ENCODE results near the gene REELD1. TPM values are rescaled to one million over a fixed set of nuclear protein-coding genes. Genes with fewer than 3 reads are reported as not detected.

The REELD1 gene
- total RNA-seq, 1 experiment from 2014 or later: 0.14 TPM

DNA sequence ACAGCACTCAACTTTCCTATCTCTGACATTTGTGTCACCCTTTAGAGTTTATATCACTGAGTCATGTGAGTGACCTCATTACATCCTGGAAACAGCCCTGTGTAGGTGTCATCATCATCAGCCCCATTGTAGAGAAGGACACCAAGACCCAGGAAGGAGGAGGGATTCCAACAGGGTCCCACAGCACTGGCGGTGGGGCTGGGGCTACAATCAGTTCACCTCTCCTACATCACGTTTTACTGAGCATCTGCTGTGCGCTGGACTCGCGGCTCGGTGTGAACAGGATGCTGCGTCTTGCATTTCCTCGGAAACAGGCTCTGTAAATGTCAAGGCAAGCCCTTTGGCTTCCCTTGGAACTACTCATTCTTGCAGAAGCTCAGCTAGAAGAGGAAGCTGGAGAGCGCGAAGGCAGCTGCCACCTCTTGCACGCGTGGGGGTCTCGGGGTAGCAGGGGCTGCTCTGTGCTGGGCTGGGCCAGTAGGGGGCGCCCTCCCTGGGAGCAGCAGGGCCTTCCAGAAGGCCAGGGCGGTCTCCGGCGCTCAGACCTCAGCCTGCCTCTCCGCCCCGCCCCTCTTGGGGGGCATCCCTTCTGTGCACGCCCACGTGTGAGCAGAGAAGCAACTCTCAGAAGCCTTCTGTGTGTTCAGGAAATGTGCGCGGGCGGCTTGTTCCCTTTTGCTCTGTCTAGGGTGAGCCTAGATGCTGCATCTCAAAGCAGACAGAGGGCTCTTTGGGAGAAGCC is 29.0 kb downstream of the REELD1 start:
- Histone ChIP-seq H3K36me3 (replicated peaks; ENCODE audit: control insufficient read depth, insufficient read depth, low read length) (no peaks in the 10 kb centered on the region), H3K27me3 (ENCODE audit: control insufficient read depth, insufficient read depth, low read length) (no peaks in the 10 kb centered on the region), H3K4me3 (ENCODE audit: insufficient read depth, low read depth, low read length) (no peak overlapping the region)
- peak; percentile 93 for DNase-seq

DNA sequence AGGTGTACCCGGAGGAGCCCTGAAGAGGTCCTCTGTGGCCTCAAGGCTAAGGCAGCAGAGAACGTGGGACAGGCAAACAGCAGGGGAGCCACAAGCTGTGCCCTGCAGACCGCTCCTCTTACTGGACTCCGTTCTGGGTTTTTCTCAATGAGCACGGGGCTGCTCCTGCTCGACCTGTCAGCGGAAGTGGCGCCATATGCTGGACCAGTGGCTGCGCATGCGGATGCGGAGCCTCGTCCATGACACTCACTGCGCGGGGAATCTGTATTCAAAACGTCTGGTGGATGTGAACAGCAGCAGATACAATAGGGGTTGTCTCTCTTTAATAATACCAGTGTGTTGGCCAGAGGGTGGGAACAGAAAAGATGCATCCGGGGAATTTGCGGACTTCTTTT is 29.5 kb downstream of the REELD1 start:
- no peak for DNase-seq
- H3K4me3 ChIP-seq (ENCODE audit: insufficient read depth, low read depth, low read length): no peak overlapping the region
- H3K27me3 ChIP-seq (ENCODE audit: control insufficient read depth, insufficient read depth, low read length): no peaks in the 10 kb centered on the region
- H3K36me3 ChIP-seq (replicated peaks; ENCODE audit: control insufficient read depth, insufficient read depth, low read length): no peaks in the 10 kb centered on the region

DNA sequence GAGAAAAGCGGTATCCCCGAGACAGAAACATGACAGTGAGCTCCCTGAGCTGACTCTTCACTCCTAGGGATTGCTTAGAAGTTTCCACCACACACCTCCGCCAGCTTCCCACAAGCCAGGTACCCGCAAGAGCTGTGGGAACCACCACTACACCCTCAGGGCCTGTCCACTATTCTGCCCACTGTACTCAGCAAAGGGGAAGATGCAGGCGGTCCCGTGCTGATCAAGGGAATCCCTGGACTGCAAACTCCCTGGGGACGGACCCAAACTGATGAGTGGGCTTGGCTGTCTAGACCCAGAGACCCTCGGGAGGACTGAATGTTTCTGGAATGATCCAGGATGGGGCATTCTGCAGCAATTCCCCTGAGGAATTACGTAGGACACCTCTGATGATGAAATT is 30.2 kb downstream of the REELD1 start:
- Histone ChIP-seq H3K27me3 (ENCODE audit: control insufficient read depth, insufficient read depth, low read length) (no peaks in the 10 kb centered on the region), H3K4me3 (ENCODE audit: insufficient read depth, low read depth, low read length) (no peak overlapping the region), H3K36me3 (replicated peaks; ENCODE audit: control insufficient read depth, insufficient read depth, low read length) (no peaks in the 10 kb centered on the region)
- DNase-seq: no peak

DNA sequence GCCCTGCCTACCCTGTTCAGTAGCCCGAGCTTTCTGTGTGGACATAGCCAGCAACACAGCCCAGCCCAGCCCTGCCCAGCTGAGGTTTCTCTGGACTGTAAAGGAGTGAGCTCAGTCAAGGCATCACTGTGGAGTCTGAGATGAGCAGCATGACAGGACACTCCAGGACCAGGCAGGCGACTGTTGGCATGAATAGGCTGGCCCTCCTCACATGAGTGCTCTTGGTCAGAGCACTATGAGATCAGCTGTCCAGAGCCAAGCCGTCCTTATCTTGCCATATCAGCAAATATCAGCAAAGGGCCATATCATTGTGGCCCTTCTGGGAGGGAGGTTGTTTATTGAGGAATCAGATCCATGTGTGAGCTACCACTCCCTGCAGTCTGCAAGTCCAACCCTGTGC is 30.9 kb downstream of the REELD1 start:
- Histone ChIP-seq H3K27me3 (ENCODE audit: control insufficient read depth, insufficient read depth, low read length) (no peaks in the 10 kb centered on the region), H3K4me3 (ENCODE audit: insufficient read depth, low read depth, low read length) (no peak overlapping the region), H3K36me3 (replicated peaks; ENCODE audit: control insufficient read depth, insufficient read depth, low read length) (no peaks in the 10 kb centered on the region)
- no peak for DNase-seq

DNA sequence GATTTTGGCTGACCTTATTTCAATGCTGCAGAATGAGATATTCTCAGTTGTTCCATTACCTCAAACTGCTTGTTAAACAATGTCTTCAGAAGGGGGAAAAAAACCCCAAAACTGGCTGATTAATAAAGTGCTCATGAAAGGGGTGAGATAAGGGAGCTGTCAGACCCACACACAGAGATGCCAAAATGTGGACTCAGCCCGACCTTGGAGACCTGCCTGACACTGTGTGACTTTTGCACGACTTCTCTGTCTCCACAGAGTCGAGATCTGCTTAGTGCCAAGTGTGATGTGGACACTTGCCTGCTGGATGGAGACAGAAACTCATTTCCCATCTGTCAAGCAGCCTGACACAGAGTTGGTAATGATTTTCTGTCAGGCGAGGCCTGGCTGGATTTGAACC is 31.5 kb downstream of the REELD1 start:
- H3K36me3 ChIP-seq (replicated peaks; ENCODE audit: control insufficient read depth, insufficient read depth, low read length): no peaks in the 10 kb centered on the region
- no peak for DNase-seq

DNA sequence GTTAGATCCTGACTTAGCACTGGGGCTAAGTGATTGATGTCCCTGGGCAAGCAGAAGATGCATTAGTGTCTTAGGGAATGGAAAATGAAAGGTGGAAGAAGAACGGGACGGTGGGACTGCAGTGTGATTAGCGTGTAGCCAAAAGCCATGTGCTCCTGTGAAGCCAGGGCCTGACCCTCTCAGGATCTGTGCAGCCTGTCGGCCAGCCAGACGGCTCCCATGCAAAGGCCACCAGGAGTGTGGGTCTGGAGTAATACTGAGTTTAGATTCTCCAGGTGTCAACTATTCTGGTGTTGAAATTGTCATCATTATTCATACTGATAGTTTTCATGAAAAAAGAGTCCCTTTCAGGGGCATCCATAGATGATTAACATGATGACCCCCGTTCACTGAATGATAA is 32.0 kb downstream of the REELD1 start:
- H3K4me3 ChIP-seq (ENCODE audit: insufficient read depth, low read depth, low read length): no peak overlapping the region
- no peaks in the 10 kb centered on the region for H3K27me3 ChIP-seq (ENCODE audit: control insufficient read depth, insufficient read depth, low read length)
- H3K36me3 ChIP-seq (replicated peaks; ENCODE audit: control insufficient read depth, insufficient read depth, low read length): no peaks in the 10 kb centered on the region
- DNase-seq: no peak

More for the DNA sequence above, 31.5 kb downstream of the REELD1 start:
- H3K4me3 ChIP-seq (ENCODE audit: insufficient read depth, low read depth, low read length): no peak overlapping the region
- H3K27me3 ChIP-seq (ENCODE audit: control insufficient read depth, insufficient read depth, low read length): no peaks in the 10 kb centered on the region

DNA sequence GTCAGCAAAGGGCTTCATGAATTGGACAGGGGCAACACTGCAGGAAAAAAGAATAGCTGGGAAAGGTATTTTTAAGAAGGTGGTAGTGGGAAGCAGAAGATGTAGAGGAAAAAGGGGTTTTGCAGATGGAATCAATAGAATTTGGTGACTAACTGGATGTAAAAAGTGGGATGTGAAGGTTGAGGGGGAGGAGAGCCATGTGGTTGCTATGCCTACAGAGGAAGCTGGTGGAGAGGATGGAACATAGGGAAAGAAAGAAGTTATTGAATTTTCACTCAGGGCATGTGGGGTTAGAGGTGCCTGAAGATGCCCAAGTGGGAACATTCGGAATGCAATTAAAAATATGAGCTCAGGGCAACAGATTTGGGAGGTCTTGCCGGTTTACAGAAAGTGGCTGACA is 33.0 kb downstream of the REELD1 start:
- Histone ChIP-seq H3K36me3 (replicated peaks; ENCODE audit: control insufficient read depth, insufficient read depth, low read length) (no peaks in the 10 kb centered on the region), H3K4me3 (ENCODE audit: insufficient read depth, low read depth, low read length) (no peak overlapping the region), H3K27me3 (ENCODE audit: control insufficient read depth, insufficient read depth, low read length) (no peaks in the 10 kb centered on the region)
- DNase-seq: no peak

DNA sequence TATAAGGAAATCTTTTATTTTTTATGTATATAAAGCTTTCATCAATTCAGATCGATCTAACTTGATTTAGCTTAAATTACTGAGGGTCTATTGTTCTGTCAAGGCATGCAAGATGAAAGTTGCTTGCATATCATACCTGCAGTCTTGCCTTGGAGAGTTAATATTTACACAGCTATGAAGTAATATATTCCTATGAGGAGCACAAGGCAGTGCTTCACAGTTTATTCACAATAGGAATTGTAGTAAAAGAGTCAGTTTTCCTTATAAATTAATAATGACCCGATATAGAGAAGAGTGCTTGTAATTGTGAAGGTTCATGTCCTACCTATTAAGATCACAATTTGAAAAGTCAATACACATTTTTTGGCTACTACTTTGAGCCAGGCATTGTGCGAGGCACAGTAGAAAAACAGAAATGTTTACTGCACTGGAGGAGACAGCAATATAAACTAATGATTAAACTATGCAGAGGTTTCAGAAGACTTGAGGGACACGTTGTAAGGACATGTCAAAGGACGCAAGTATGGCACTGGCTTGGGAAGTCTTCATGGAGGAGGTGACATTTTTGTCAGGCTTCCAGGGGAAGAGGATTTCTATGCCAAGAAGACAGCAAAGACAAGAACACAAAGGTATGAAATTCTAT is 38.8 kb downstream of the REELD1 start:
- Histone ChIP-seq H3K36me3 (replicated peaks; ENCODE audit: control insufficient read depth, insufficient read depth, low read length) (no peaks in the 10 kb centered on the region), H3K27me3 (ENCODE audit: control insufficient read depth, insufficient read depth, low read length) (no peaks in the 10 kb centered on the region), H3K4me3 (ENCODE audit: insufficient read depth, low read depth, low read length) (no peak overlapping the region)
- DNase-seq: no peak

DNA sequence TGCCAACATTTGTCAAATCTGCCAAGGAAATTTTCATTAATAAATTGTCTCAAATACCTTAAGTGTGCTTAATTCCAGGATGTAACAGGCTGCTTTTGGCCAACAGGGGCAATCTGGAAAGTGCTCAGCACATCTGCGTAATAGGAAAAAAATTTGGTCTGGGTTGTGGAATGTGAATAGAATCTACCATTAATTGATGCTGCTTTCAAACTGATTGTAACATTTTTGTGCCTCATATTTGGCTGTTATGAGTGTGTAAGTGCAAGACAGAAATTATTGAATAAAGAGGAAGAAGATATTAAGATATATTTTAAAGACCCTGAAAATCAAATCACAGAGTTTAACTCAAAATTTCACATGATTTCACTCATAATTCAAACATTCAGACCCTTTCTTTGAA is 41.1 kb downstream of the REELD1 start:
- H3K36me3 ChIP-seq (replicated peaks; ENCODE audit: control insufficient read depth, insufficient read depth, low read length): no peaks in the 10 kb centered on the region
- H3K4me3 ChIP-seq (ENCODE audit: insufficient read depth, low read depth, low read length): no peak overlapping the region
- DNase-seq: no peak
- H3K27me3 ChIP-seq (ENCODE audit: control insufficient read depth, insufficient read depth, low read length): no peaks in the 10 kb centered on the region

DNA sequence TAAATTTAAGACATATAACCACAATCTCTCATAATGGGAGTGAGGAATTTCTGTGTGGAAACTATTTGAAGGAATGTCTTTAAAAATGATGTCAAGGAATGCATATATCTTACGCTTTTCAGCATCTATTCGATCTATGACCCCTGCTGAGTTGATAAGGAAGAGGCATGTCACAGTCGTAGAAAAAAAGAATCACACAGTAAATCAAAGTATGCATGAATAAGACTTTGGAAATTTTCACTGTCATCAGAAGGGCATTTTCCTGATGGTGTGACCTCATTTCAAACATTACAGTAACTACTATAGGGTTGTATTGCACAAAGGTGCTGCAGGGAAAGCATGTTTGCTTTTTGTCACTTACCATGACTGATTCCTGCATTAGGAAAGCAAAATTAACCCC is 41.5 kb downstream of the REELD1 start:
- Histone ChIP-seq H3K36me3 (replicated peaks; ENCODE audit: control insufficient read depth, insufficient read depth, low read length) (no peaks in the 10 kb centered on the region), H3K27me3 (ENCODE audit: control insufficient read depth, insufficient read depth, low read length) (no peaks in the 10 kb centered on the region), H3K4me3 (ENCODE audit: insufficient read depth, low read depth, low read length) (no peak overlapping the region)
- DNase-seq: no peak

DNA sequence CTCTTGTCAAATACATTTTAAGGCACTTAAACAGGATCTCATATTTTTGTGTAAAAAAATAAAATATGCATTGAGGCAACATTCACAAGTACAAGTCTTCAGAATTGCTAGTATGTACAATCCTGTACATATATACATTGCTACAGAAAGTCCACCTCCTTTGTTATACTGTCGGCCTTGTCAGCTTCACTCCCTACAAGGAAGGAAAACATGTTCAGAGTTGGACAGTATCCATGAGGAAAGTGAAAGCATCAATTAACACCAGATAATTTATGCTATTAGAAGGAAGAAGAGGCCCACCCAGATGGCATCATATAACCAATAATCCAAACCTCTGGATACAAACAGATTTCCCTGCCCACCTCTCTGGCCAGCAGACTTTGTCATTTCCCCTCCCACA is 42.0 kb downstream of the REELD1 start:
- no peak for DNase-seq
- Histone ChIP-seq H3K27me3 (ENCODE audit: control insufficient read depth, insufficient read depth, low read length) (no peaks in the 10 kb centered on the region), H3K36me3 (replicated peaks; ENCODE audit: control insufficient read depth, insufficient read depth, low read length) (no peaks in the 10 kb centered on the region), H3K4me3 (ENCODE audit: insufficient read depth, low read depth, low read length) (no peak overlapping the region)

DNA sequence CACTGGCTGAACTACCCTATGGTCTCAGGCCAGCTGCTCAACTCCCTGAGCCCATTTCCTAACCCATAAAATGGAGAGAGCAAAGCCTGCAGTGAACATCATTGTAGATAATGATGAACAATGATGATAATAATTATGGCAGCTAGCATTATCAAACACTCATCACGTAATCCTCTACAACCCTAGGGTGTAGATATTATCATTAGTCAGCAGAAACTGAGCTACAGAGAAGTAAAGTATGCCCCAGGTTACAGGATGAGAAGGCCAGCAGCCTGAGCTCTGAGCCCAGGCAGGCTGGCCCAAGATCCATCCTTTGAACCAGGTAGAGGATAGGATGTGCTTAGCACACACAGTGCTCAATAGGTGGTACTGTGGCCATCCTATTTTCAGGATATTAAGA is 43.2 kb downstream of the REELD1 start:
- Histone ChIP-seq H3K27me3 (ENCODE audit: control insufficient read depth, insufficient read depth, low read length) (no peaks in the 10 kb centered on the region), H3K4me3 (ENCODE audit: insufficient read depth, low read depth, low read length) (no peak overlapping the region), H3K36me3 (replicated peaks; ENCODE audit: control insufficient read depth, insufficient read depth, low read length) (no peaks in the 10 kb centered on the region)
- no peak for DNase-seq

DNA sequence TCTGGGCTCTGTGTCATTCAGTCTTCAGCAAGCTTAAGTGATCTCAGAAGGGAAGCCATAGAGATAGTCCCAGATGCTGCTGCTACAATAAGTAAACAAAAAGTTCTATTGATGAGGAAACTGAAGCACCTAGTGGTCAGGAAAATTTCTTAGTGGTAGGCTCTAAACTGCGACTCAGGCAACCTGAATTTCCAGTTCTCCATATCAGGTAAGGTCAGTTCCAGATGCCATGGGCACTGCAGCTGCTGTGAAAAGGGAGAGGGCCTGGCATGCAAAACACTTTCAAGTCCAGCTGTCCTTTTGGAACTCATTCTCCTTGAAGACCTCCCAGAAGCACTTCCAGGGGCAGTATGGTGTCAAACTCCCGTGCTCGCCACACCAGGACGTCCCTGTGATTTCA is 46.2 kb downstream of the REELD1 start:
- no peak for DNase-seq
- H3K27me3 ChIP-seq (ENCODE audit: control insufficient read depth, insufficient read depth, low read length): no peaks in the 10 kb centered on the region
- H3K36me3 ChIP-seq (replicated peaks; ENCODE audit: control insufficient read depth, insufficient read depth, low read length): no peaks in the 10 kb centered on the region
- H3K4me3 ChIP-seq (ENCODE audit: insufficient read depth, low read depth, low read length): no peak overlapping the region

DNA sequence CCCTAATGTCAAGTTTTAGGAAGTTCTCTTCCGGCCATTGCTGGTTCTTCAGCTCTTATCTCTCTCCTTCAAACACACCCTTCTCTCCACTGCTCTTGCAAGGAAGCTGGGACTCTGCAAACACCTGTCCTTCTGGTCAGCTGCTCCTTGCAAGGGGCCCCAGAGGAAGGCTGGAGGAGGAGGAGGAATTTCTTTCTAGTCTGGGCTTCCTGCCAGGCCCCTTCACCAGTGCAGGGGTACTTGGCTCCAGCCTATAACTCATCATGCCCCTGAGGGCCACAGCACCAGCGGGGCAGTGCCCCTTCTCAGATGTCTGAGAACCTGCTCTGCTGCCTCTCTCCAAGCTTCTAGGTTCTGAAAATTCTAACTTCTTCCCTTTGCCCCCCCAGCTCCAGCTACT is 46.7 kb downstream of the REELD1 start:
- Histone ChIP-seq H3K27me3 (ENCODE audit: control insufficient read depth, insufficient read depth, low read length) (no peaks in the 10 kb centered on the region), H3K36me3 (replicated peaks; ENCODE audit: control insufficient read depth, insufficient read depth, low read length) (no peaks in the 10 kb centered on the region), H3K4me3 (ENCODE audit: insufficient read depth, low read depth, low read length) (no peak overlapping the region)
- no peak for DNase-seq

DNA sequence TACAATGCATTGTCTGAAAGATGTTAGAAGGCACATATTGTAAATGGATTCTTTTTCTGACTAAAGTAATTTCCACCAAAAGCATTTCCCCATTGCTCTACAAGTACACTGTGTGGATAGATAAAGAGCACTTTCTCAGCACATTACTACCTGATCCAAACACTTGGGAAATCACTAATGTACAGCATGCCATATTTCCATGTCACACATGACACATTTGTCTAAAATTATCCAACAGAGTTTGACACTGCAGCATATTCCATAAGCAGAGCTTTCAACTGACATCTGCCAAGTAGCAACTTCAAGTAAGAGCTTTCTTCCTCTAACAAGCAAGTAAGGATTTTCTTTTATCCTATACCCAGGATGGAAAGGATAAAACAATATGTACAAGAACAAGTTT is 49.5 kb downstream of the REELD1 start:
- Histone ChIP-seq H3K27me3 (ENCODE audit: control insufficient read depth, insufficient read depth, low read length) (no peaks in the 10 kb centered on the region), H3K36me3 (replicated peaks; ENCODE audit: control insufficient read depth, insufficient read depth, low read length) (no peaks in the 10 kb centered on the region), H3K4me3 (ENCODE audit: insufficient read depth, low read depth, low read length) (no peak overlapping the region)
- DNase-seq: no peak
